Neural progenitor cell (in vitro differentiated cells): ENCODE data around the gene RPS6KA2.

ENCODE experiments used
- EZH2 ChIP-seq: fragments of 200-600 bp; sonication (generic); IDR thresholded peaks from 2 replicates; pipeline ENCODE4 v1.6.1; 2017; ENCODE audit warnings: antibody characterized with exemption, mild to moderate bottlenecking, moderate library complexity
- EZH2phosphoT487 ChIP-seq: fragments of 200-600 bp; sonication (generic); IDR thresholded peaks from 2 replicates; pipeline ENCODE4 v1.6.1; 2017; ENCODE audit warnings: antibody characterized with exemption
- TF ChIP-seq, protein P1 (sequence below): fragments of 200-600 bp; sonication (generic); IDR thresholded peaks from 2 replicates; pipeline ENCODE4 v1.5.1; 2017; ENCODE audit warnings: antibody characterized with exemption, mild to moderate bottlenecking

DNA sequence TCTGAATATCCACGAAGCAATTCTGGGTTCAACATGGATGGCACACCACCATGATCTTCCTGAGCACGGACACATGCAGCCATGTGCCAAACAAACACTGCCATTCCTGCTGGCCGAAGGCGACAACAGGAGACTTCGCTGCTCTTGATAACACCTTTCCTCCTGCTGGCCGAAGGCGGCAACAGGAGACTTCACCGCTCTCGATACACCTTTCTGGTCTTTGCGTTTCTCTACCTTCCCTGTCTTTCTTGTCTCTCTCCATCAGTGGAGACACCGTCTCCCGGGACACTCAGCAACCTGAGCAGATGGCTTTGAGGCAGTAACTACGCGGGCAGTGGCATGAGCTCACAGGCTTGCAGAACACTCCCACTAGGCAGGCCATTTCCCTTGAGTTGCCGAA, 189.4 kb downstream of the RPS6KA2 start:
- TF ChIP-seq, protein P1, sequence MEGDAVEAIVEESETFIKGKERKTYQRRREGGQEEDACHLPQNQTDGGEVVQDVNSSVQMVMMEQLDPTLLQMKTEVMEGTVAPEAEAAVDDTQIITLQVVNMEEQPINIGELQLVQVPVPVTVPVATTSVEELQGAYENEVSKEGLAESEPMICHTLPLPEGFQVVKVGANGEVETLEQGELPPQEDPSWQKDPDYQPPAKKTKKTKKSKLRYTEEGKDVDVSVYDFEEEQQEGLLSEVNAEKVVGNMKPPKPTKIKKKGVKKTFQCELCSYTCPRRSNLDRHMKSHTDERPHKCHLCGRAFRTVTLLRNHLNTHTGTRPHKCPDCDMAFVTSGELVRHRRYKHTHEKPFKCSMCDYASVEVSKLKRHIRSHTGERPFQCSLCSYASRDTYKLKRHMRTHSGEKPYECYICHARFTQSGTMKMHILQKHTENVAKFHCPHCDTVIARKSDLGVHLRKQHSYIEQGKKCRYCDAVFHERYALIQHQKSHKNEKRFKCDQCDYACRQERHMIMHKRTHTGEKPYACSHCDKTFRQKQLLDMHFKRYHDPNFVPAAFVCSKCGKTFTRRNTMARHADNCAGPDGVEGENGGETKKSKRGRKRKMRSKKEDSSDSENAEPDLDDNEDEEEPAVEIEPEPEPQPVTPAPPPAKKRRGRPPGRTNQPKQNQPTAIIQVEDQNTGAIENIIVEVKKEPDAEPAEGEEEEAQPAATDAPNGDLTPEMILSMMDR, result no peak
- TF ChIP-seq EZH2, result no peak
- TF ChIP-seq EZH2phosphoT487, result no peak
